Fibroblast of lung (primary cell): Measurements from ENCODE around the gene ZSCAN5C.

Experiments
- CTCF ChIP-seq, 2 donors: IDR thresholded peaks in 1 of 2; conservative IDR thresholded peaks in 1 of 2; 1 replicate in 1 of 2; 2 replicates in 1 of 2; pipeline ENCODE4 v1.5.1; 2011 to 2012; ENCODE audit warnings: low read length in 2 of 2, control low read depth in 1 of 2, inconsistent platforms in 1 of 2, low read depth in 1 of 2, mild to moderate bottlenecking in 1 of 2
- EZH2 ChIP-seq: IDR thresholded peaks from 2 replicates; pipeline ENCODE4 v1.5.1; 2012; ENCODE audit warnings: low read length, control low read depth, mild to moderate bottlenecking; ENCODE audit errors: missing control alignments

GRCh38 chr19:56211718-56212117, 9.6 kb downstream of the ZSCAN5C start:
- TF ChIP-seq CTCF (conservative IDR thresholded peaks at IDR 0.05 in 1 of 2, IDR thresholded peaks at IDR 0.05 in 1 of 2; ENCODE audit: low read depth in 1 of 2, low read length in 2 of 2) (no peak), EZH2 (no peak)
